Natural killer cell (primary cell): ENCODE results near the gene MTUS2. TPM values are rescaled to one million over a fixed set of nuclear protein-coding genes. Genes with fewer than 3 reads are reported as not detected.

ENCODE experiments used
- ATAC-seq, 3 donors: fragments of 150-1000 bp in 2 of 3; fragments of 200-7000 bp in 1 of 3; cut with Tn5 transposase; 1 replicate in 1 of 3; 2 replicates in 2 of 3; pipeline ENCODE4 v1.10.0; 2021; ENCODE audit warnings: mild to moderate bottlenecking in 2 of 3, moderate library complexity in 2 of 3
- DNase-seq, 2 donors: peaks; one replicate each; pipeline versions ENCODE4 v3.0.0 to v3.0.0-alpha.2; 2013 to 2021; ENCODE audit warnings: mixed read lengths in 1 of 2
- H3K27ac ChIP-seq: one replicate; pipeline ENCODE4 v1.5.1; 2013; ENCODE audit warnings: mild to moderate bottlenecking, low read length
- H3K27me3 ChIP-seq: one replicate; pipeline ENCODE4 v1.6.1; 2013; ENCODE audit warnings: low read length; ENCODE audit not compliant: control insufficient read depth, insufficient read depth
- H3K36me3 ChIP-seq: one replicate; pipeline ENCODE4 v1.6.1; 2013; ENCODE audit warnings: low read length; ENCODE audit not compliant: control insufficient read depth, insufficient read depth
- H3K4me1 ChIP-seq: one replicate; pipeline ENCODE4 v1.6.1; 2013; ENCODE audit warnings: low read length; ENCODE audit not compliant: control insufficient read depth, insufficient read depth
- H3K4me3 ChIP-seq: one replicate; pipeline ENCODE4 v1.5.1; 2013; ENCODE audit warnings: low read length
- H3K9me3 ChIP-seq: one replicate; pipeline ENCODE4 v1.6.1; 2013; ENCODE audit warnings: low read length; ENCODE audit not compliant: control insufficient read depth, insufficient read depth
- H3K27ac Mint-ChIP-seq, 2 donors: one replicate each; pipeline ENCODE4 v1.8.0; 2022; ENCODE audit warnings: mild to moderate bottlenecking in 2 of 2, mixed read lengths in 2 of 2, moderate library complexity in 1 of 2
- H3K27me3 Mint-ChIP-seq, 2 donors: one replicate each; pipeline ENCODE4 v1.8.0; 2022; ENCODE audit warnings: low read depth in 2 of 2, mixed read lengths in 2 of 2
- H3K36me3 Mint-ChIP-seq: one replicate; pipeline ENCODE4 v1.8.0; 2022; ENCODE audit warnings: mixed read lengths
- H3K4me1 Mint-ChIP-seq, 2 donors: one replicate each; pipeline ENCODE4 v1.8.0; 2022; ENCODE audit warnings: mixed read lengths in 2 of 2
- H3K4me3 Mint-ChIP-seq: one replicate; pipeline ENCODE4 v1.8.0; 2022; ENCODE audit warnings: mild to moderate bottlenecking, moderate library complexity, mixed read lengths
- H3K9me3 Mint-ChIP-seq, 2 donors: one replicate each; pipeline ENCODE4 v1.8.0; 2022; ENCODE audit warnings: mixed read lengths in 2 of 2
- WGBS: methylation state at CpG from one replicate; pipeline ENCODE4 v1.1.7; 2013; ENCODE audit warnings: missing lambda C conversion rate; ENCODE audit not compliant: insufficient coverage; 5-methylcytosine and 5-hydroxymethylcytosine counted together
- intact Hi-C: fragments of 100-400 bp; cut with micrococcal nuclease; formaldehyde crosslinking; loops from one replicate; pipeline ENCODE4 v1.14.2; 2022
- total RNA-seq, 4 donors: library from RNA; stranded (reverse); fragments of 120-200 nt in 1 of 4; gene quantifications; one replicate each; pipeline versions ENCODE4 v1.2.3 to v1.2.4, GENCODE V29; 2013 to 2022
- TF ChIP-seq, protein P1 (sequence below): fragments of 200-600 bp; IDR thresholded peaks from one replicate; pipeline ENCODE4 v1.8.0; 2022; ENCODE audit warnings: antibody characterized with exemption

Gene MTUS2
- total RNA-seq, 3 donors from 2014 or later (not counting 1 experiment from before 2014, with no cell fraction given): not detected

DNA sequence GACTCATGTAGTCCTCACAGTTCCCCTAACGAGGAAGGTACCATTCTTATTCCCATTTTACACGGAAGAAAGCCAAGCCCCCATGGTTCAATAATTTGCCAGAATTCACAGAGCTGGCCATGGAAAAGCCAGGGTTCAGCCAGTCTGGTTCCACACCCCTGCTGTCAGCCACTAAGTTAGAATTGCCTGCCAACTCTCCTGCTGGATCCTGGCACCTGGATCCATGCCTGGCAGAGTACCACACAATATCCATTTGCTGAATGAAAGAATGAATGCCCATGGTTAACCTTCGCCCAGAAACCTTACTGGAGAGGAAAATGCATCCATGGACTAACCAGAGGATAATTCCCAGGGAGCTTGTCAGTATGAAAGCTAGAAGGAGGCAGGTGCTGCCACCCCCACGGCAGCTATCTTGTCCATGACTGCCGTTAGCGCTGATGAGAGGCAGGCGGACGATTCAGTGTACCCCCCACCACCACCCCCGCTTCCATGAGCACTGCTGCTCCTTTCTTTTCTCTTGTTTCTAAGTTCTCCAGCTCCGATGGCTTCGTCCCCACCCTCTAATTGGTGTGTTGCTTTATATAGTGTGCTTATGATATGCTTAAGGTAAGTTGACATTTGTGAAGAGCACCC is 660.9 kb downstream of the MTUS2 start:
- DNase-seq (no peak), ATAC-seq (no peak)
- Histone ChIP-seq H3K9me3 (no peaks in the 10 kb centered on the region), H3K36me3 (no peaks in the 10 kb centered on the region), H3K4me1 (no peaks in the 10 kb centered on the region), H3K27ac (no peak overlapping the region), H3K27me3 (no peaks in the 10 kb centered on the region), H3K4me3 (no peak overlapping the region)
- no peaks in the 10 kb centered on the region for H3K36me3 Mint-ChIP-seq
- peaks cover 12 to 23% of the 10 kb centered on the region in 2 donors for H3K27me3 Mint-ChIP-seq
- no peak overlapping the region for H3K27ac Mint-ChIP-seq
- 80% methylated on average over 9 of the region's 11 CpGs for WGBS
- no peak overlapping the region for H3K4me3 Mint-ChIP-seq
- no peaks in the 10 kb centered on the region for H3K9me3 Mint-ChIP-seq
- TF ChIP-seq, protein P1, sequence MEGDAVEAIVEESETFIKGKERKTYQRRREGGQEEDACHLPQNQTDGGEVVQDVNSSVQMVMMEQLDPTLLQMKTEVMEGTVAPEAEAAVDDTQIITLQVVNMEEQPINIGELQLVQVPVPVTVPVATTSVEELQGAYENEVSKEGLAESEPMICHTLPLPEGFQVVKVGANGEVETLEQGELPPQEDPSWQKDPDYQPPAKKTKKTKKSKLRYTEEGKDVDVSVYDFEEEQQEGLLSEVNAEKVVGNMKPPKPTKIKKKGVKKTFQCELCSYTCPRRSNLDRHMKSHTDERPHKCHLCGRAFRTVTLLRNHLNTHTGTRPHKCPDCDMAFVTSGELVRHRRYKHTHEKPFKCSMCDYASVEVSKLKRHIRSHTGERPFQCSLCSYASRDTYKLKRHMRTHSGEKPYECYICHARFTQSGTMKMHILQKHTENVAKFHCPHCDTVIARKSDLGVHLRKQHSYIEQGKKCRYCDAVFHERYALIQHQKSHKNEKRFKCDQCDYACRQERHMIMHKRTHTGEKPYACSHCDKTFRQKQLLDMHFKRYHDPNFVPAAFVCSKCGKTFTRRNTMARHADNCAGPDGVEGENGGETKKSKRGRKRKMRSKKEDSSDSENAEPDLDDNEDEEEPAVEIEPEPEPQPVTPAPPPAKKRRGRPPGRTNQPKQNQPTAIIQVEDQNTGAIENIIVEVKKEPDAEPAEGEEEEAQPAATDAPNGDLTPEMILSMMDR: no peak
- intact Hi-C loops: no loop called here
- H3K4me1 Mint-ChIP-seq: no peaks in the 10 kb centered on the region

DNA sequence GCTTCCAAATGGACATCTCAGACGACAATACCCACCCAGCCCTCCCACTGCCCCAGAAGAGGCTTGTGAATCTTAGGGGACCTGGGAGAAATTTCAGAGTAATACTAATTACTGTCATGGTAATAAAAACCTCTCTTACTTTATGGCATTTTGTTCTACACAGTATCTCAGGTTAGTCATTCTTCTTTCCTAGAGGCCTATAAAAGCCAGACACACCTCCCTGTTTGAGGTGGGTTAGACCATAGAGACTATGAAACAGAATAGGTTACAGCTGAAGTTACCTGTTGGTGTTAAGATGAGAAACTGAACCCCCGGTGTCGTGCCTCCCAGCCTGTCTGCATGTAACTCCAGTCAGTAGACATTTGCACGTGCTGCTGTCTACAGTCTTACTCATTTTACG is 661.5 kb downstream of the MTUS2 start:
- Histone ChIP-seq H3K27ac (no peak overlapping the region), H3K4me1 (no peaks in the 10 kb centered on the region), H3K27me3 (no peaks in the 10 kb centered on the region), H3K36me3 (no peaks in the 10 kb centered on the region), H3K9me3 (no peaks in the 10 kb centered on the region), H3K4me3 (no peak overlapping the region)
- TF ChIP-seq, protein P1: no peak
- Mint-ChIP-seq H3K4me3 (no peak overlapping the region), H3K36me3 (no peaks in the 10 kb centered on the region), H3K4me1 (no peaks in the 10 kb centered on the region), H3K9me3 (no peaks in the 10 kb centered on the region), H3K27ac (no peak overlapping the region), H3K27me3 (peaks cover 14 to 24% of the 10 kb centered on the region in 2 donors)
- ATAC-seq: no peak
- 93% methylated on average over 5 of the region's 5 CpGs for WGBS
- no peak for DNase-seq
- intact Hi-C loops: no loop called here

DNA sequence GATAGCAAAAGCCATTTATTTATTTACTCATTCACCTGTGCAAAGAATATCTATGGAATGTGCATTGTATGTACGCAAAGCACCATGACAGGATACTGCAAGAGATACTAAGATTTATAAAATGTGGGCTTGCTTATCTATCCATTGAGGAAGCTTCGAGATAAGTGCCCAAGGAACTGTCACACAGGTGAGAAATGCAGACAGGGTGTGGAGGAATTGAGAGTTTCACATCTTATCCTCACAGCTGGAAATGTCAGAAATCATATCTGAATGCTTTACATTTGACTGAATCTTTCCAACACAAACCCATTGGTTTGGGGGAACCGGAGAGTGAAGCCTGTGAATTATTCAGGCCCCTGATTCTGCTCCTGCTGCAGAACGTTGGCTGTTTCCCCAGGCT is 662.4 kb downstream of the MTUS2 start:
- H3K4me1 ChIP-seq: no peaks in the 10 kb centered on the region
- H3K4me3 ChIP-seq: no peak overlapping the region
- H3K27ac ChIP-seq: no peak overlapping the region
- intact Hi-C loops: no loop called here
- no peaks in the 10 kb centered on the region for H3K27me3 ChIP-seq
- no peak for DNase-seq
- no peaks in the 10 kb centered on the region for H3K36me3 ChIP-seq
- TF ChIP-seq, protein P1: no peak
- ATAC-seq: no peak
- no peaks in the 10 kb centered on the region for H3K9me3 Mint-ChIP-seq
- H3K4me3 Mint-ChIP-seq: no peak overlapping the region
- peaks cover 11 to 15% of the 10 kb centered on the region in 2 donors for H3K27me3 Mint-ChIP-seq
- H3K4me1 Mint-ChIP-seq: no peaks in the 10 kb centered on the region
- no peak overlapping the region for H3K27ac Mint-ChIP-seq
- H3K36me3 Mint-ChIP-seq: no peaks in the 10 kb centered on the region
- 73% methylated on average over 4 of the region's 4 CpGs for WGBS
- H3K9me3 ChIP-seq: no peaks in the 10 kb centered on the region

DNA sequence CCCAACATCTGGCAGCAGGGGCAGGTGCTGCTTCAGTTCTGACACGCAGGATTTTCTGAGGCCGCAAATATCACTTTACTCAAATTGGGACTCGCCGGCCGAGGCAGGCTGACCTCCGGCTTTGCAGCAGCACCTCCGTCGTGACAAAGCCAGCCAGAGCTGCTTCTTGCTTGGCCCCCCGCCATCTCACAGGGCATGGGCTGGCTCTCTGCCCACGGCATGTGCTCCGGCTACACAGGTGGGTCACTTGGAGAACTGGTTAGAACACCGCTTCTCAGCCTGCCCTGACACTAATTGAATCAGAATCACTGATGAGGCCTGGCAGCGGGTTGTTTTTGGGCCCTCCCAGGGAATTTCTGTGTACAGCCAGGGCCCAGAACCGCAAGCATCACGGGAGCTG is 663.1 kb downstream of the MTUS2 start:
- no peak for DNase-seq
- H3K9me3 ChIP-seq: no peaks in the 10 kb centered on the region
- Mint-ChIP-seq H3K4me3 (no peak overlapping the region), H3K27me3 (peaks cover 10 to 14% of the 10 kb centered on the region in 2 donors), H3K36me3 (no peaks in the 10 kb centered on the region), H3K27ac (no peak overlapping the region), H3K4me1 (no peaks in the 10 kb centered on the region), H3K9me3 (no peaks in the 10 kb centered on the region)
- intact Hi-C loops: no loop called here
- TF ChIP-seq, protein P1: no peak
- H3K4me3 ChIP-seq: no peak overlapping the region
- no peaks in the 10 kb centered on the region for H3K36me3 ChIP-seq
- WGBS: 90% methylated on average over 15 of the region's 15 CpGs
- ATAC-seq: no peak
- no peaks in the 10 kb centered on the region for H3K27me3 ChIP-seq
- H3K4me1 ChIP-seq: no peaks in the 10 kb centered on the region
- H3K27ac ChIP-seq: no peak overlapping the region
